Type B pancreatic cell (in vitro differentiated cells): Measurements from ENCODE around the gene SLC22A16. TPM values are rescaled to one million over a fixed set of nuclear protein-coding genes. Genes with fewer than 3 reads are reported as not detected.
"Not testable (repeated sequence)": the region's sequence is repeated elsewhere in the genome, so short reads cannot be mapped to it uniquely, and the experiment has no call there.

Experiments
- DNase-seq: peaks from one replicate; pipeline ENCODE4 v3.0.0; 2021; ENCODE audit warnings: mixed read lengths; ENCODE audit not compliant: unreplicated experiment; ENCODE audit errors: extremely low spot score
- H3K27ac Mint-ChIP-seq: 2 replicates; pipeline ENCODE4 v1.8.0; 2021; ENCODE audit warnings: mild to moderate bottlenecking, mixed read lengths
- H3K27me3 Mint-ChIP-seq: 2 replicates; pipeline ENCODE4 v1.8.0; 2021; ENCODE audit warnings: mixed read lengths
- H3K36me3 Mint-ChIP-seq: 2 replicates; pipeline ENCODE4 v1.8.0; 2021; ENCODE audit warnings: mixed read lengths
- H3K4me1 Mint-ChIP-seq: one replicate; pipeline ENCODE4 v1.8.0; 2021; ENCODE audit warnings: mixed read lengths; ENCODE audit not compliant: unreplicated experiment
- H3K4me3 Mint-ChIP-seq: 2 replicates; pipeline ENCODE4 v1.8.0; 2021; ENCODE audit warnings: mild to moderate bottlenecking, mixed read lengths
- H3K9me3 Mint-ChIP-seq: 2 replicates; pipeline ENCODE4 v1.8.0; 2021; ENCODE audit warnings: mixed read lengths
- total RNA-seq: library from RNA; stranded (reverse); gene quantifications from 2 replicates; pipeline ENCODE4 v1.2.1, GENCODE V29; 2021; ENCODE audit warnings: low replicate concordance
- TF ChIP-seq, protein P1 (sequence below): fragments of 200-600 bp; sonication (generic); conservative IDR thresholded peaks from 2 replicates; pipeline ENCODE4 v1.5.0; 2021; ENCODE audit warnings: antibody characterized with exemption, mild to moderate bottlenecking

Gene SLC22A16
- total RNA-seq, 1 donor from 2014 or later, result not detected

DNA sequence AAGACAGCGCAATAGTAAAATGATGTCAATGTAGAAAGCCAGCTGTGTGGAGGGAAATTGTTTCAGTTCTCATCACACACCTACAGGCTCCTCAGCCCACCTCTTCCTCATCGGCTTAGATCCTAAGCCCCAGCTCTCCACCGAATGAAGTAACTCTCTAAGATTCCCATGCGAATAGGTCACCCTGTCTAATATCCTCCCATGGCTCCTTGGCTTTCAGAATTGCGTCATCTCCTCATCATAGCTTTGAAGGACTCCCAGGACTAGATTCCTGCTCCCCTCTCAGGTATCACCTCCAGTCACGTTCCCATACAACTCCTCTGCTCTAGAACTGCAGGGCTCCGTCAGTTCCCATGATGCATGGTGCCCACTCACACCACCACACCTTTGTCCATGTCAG lies 16.2 kb upstream of the SLC22A16 start:
- Mint-ChIP-seq H3K4me3 (no peak overlapping the region), H3K9me3 (no peaks in the 10 kb centered on the region), H3K36me3 (no peaks in the 10 kb centered on the region), H3K27ac (no peak overlapping the region), H3K4me1 (peaks cover 24% of the 10 kb centered on the region), H3K27me3 (no peaks in the 10 kb centered on the region)
- DNase-seq, result no peak
- TF ChIP-seq, protein P1, sequence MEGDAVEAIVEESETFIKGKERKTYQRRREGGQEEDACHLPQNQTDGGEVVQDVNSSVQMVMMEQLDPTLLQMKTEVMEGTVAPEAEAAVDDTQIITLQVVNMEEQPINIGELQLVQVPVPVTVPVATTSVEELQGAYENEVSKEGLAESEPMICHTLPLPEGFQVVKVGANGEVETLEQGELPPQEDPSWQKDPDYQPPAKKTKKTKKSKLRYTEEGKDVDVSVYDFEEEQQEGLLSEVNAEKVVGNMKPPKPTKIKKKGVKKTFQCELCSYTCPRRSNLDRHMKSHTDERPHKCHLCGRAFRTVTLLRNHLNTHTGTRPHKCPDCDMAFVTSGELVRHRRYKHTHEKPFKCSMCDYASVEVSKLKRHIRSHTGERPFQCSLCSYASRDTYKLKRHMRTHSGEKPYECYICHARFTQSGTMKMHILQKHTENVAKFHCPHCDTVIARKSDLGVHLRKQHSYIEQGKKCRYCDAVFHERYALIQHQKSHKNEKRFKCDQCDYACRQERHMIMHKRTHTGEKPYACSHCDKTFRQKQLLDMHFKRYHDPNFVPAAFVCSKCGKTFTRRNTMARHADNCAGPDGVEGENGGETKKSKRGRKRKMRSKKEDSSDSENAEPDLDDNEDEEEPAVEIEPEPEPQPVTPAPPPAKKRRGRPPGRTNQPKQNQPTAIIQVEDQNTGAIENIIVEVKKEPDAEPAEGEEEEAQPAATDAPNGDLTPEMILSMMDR, result no peak

DNA sequence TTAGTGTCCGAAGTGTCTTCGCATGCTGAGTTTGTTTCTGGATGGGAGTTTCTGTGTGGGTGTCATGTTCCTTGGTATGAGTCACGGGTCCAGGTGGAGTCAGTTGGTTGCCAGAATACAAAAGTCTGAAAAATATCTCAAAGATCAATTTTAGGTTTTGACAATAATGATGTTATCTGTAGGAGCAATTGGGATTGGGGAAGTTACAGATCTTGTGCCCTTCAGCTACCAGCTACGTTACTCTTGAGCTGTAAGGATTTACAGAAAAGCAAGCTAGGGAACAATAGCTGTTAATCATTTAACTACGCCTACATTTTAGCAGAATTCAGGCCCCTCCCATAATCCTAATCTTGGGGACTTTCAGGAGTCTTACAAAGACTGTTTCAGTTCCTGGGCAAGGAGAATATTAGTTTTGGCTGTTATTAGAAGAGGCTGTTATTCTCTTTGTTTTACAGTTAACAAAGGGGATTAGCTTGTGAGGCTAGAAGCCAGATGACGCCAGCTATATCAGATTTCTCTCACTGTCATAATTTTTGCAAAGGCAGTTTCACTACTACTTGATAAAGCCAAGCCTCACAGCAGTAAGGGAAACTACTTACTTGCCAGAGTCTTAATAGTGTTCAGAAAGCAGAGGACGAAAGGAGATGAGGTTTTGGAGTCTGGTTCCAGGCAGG lies 15.4 kb upstream of the SLC22A16 start:
- H3K4me3 Mint-ChIP-seq, result peak overlapping the region; percentile 8
- no peaks in the 10 kb centered on the region for H3K9me3 Mint-ChIP-seq
- DNase-seq, result no peak
- TF ChIP-seq, protein P1, result no peak
- H3K27me3 Mint-ChIP-seq, result no peaks in the 10 kb centered on the region
- H3K36me3 Mint-ChIP-seq, result no peaks in the 10 kb centered on the region
- no peak overlapping the region for H3K27ac Mint-ChIP-seq
- H3K4me1 Mint-ChIP-seq, result peaks cover 24% of the 10 kb centered on the region

DNA sequence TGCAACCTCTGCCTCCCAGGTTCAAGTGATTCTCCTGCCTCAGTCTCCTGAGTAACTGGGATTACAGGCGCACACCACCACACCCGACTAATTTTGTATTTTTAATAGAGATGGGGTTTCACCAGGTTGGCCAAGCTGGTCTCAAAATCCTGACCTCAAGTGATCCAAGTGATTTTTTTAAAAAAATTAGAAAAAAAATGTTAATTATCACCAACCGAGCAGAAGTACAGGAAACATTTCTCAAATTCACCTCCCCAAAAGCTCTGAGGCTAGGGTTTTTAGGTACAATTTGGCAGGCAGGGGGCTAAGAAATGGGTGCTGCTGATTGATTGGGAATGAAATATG lies 14.9 kb upstream of the SLC22A16 start:
- Mint-ChIP-seq H3K27ac (no peak overlapping the region), H3K9me3 (no peaks in the 10 kb centered on the region), H3K4me1 (peaks cover 24% of the 10 kb centered on the region), H3K36me3 (no peaks in the 10 kb centered on the region), H3K4me3 (no peak overlapping the region), H3K27me3 (no peaks in the 10 kb centered on the region)
- TF ChIP-seq, protein P1, result no peak
- no peak for DNase-seq

DNA sequence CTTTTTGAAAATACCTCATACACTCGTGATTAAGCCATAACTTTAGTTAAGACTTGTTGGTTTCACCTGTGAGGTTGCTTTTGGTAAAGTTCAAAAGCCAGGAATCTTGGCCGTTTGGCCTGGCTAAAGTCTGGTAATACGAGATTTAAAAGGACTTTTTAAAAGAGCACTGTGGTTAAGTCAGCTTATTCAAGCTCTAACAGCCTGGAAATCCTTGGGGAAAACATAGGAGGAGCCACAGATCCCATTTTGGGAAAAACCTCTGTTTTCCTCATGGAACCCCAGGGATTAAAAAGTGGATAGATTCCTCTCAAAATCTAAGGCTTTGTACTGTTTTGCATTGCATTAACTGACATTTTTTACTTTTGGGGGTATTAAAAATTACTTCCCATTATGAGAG lies 13.7 kb upstream of the SLC22A16 start:
- no peaks in the 10 kb centered on the region for H3K36me3 Mint-ChIP-seq
- DNase-seq, result no peak
- TF ChIP-seq, protein P1, result no peak
- H3K4me3 Mint-ChIP-seq, result no peak overlapping the region
- peaks cover 15% of the 10 kb centered on the region for H3K4me1 Mint-ChIP-seq
- no peaks in the 10 kb centered on the region for H3K27me3 Mint-ChIP-seq
- H3K9me3 Mint-ChIP-seq, result no peaks in the 10 kb centered on the region
- no peak overlapping the region for H3K27ac Mint-ChIP-seq

DNA sequence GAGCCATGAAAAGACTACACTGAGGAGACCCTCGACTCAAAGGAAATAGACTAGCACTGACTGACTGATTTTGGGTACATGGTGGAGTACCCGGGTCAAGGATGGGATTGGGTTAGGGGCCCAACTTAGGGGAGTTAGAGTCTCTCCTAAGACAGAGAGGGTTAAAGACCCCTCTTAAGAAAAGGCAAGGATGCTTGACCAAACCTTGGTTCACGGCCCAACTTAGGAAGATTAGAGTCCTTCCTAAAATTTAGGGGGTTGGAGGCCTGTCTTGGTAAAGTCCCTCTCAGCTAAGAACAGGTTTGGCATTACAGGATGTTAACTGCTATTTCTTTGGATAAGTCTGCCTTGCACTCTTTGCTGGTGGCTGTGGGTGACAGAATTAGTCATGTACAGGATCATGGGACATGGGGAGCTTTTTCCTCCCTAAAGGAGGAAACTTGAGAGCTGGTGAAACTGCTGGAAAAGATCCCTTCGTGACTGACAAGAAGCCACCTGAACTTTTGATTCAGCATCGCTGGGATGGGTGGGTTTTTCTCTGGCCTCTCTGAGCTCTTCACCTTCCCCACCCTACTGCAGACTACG lies 12.3 kb upstream of the SLC22A16 start:
- Mint-ChIP-seq H3K9me3 (no peaks in the 10 kb centered on the region), H3K27ac (no peak overlapping the region), H3K36me3 (no peaks in the 10 kb centered on the region), H3K27me3 (no peaks in the 10 kb centered on the region), H3K4me3 (no peak overlapping the region), H3K4me1 (peaks cover 15% of the 10 kb centered on the region)
- TF ChIP-seq, protein P1, result no peak
- no peak for DNase-seq

DNA sequence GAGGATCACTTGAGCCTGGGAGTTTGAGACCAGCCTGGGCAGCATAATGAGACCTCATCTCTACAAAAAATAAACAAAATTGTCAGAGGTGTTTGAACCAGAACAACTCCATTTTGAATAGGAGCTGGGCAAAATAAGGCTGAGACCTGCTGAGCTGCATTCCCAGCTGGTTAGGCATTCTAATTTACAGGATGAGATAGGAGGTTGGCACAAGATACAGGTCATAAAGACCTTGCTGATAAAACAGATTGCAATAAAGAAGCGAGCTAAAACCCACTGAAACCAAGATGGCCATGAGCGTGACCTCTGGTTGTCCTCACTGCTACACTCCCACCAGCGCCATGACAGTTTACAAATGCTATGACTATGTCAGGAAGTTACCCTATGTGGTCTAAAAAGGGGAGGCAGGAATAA lies 11.6 kb upstream of the SLC22A16 start:
- peaks cover 15% of the 10 kb centered on the region for H3K4me1 Mint-ChIP-seq
- not testable (repeated sequence) for H3K36me3 Mint-ChIP-seq, H3K9me3 Mint-ChIP-seq, H3K27ac Mint-ChIP-seq, H3K27me3 Mint-ChIP-seq, DNase-seq, H3K4me3 Mint-ChIP-seq
